T-helper 1 cell treated with Interleukin-12 subunit alpha and Interleukin-12 subunit beta and Interleukin-4 antibody, amounts not matched to agents 30 μg/mL and 1 μg/mL, for 36 hours (primary cell): ENCODE data around the gene TLE5.

Experiments
- H3K27ac Mint-ChIP-seq: one replicate; pipeline ENCODE4 v1.8.0; 2021; ENCODE audit warnings: mild to moderate bottlenecking, mixed read lengths
- H3K27me3 Mint-ChIP-seq: one replicate; pipeline ENCODE4 v1.8.0; 2021; ENCODE audit warnings: low read depth, mixed read lengths
- H3K36me3 Mint-ChIP-seq: one replicate; pipeline ENCODE4 v1.8.0; 2021; ENCODE audit warnings: low read depth, mixed read lengths
- H3K4me1 Mint-ChIP-seq: one replicate; pipeline ENCODE4 v1.8.0; 2021; ENCODE audit warnings: low read depth, mixed read lengths
- H3K4me3 Mint-ChIP-seq: one replicate; pipeline ENCODE4 v1.8.0; 2021; ENCODE audit warnings: mild to moderate bottlenecking, moderate library complexity, mixed read lengths
- H3K9me3 Mint-ChIP-seq: one replicate; pipeline ENCODE4 v1.8.0; 2021; ENCODE audit warnings: mixed read lengths

The TLE5 gene

DNA sequence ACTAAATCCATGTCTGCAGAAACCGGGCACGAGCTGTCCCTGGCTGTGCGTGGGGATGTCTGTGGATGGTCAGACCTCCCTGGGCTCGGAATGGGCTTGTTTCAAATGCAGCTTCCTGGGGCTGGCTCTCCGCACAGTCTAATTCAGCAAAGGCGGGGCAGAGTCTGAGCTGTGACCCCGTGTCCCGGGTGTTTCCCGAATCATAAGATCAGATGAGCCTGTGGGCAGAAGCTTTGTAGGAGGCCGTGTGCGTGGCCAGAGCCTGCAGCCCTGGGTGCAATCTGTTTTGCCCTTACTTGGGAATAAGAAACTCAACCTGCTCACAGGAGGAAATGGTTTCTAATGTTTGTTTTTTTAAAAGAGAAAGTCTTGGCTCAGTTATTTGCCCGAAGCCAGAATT is 18.0 kb upstream of the TLE5 start:
- Mint-ChIP-seq H3K36me3 (no peaks in the 10 kb centered on the region), H3K4me1 (peaks cover 3% of the 10 kb centered on the region), H3K27ac (no peak overlapping the region), H3K4me3 (no peak overlapping the region), H3K9me3 (no peaks in the 10 kb centered on the region), H3K27me3 (no peaks in the 10 kb centered on the region)

DNA sequence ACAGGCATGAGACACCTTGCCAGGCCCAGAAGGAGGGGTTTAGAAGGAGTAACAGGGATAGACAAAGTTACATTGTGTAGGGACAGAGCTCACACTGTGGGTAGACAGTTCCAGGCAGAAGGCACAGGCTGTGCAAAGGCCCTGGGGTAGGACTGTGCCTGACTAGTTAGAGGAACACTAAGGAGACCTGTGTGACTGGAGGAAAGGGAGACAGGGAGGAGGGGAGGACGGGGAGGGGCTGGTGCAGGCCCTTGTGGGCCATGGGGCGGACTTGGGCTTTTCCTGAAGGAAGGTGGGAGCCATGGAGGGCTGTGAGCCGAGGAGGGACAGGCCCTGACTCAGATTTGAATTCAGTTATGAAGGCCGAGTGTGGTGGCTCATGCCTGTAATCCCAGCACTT is 17.3 kb upstream of the TLE5 start:
- Mint-ChIP-seq H3K27me3 (no peaks in the 10 kb centered on the region), H3K4me3 (no peak overlapping the region), H3K9me3 (no peaks in the 10 kb centered on the region), H3K27ac (no peak overlapping the region), H3K4me1 (peaks cover 3% of the 10 kb centered on the region), H3K36me3 (no peaks in the 10 kb centered on the region)

DNA sequence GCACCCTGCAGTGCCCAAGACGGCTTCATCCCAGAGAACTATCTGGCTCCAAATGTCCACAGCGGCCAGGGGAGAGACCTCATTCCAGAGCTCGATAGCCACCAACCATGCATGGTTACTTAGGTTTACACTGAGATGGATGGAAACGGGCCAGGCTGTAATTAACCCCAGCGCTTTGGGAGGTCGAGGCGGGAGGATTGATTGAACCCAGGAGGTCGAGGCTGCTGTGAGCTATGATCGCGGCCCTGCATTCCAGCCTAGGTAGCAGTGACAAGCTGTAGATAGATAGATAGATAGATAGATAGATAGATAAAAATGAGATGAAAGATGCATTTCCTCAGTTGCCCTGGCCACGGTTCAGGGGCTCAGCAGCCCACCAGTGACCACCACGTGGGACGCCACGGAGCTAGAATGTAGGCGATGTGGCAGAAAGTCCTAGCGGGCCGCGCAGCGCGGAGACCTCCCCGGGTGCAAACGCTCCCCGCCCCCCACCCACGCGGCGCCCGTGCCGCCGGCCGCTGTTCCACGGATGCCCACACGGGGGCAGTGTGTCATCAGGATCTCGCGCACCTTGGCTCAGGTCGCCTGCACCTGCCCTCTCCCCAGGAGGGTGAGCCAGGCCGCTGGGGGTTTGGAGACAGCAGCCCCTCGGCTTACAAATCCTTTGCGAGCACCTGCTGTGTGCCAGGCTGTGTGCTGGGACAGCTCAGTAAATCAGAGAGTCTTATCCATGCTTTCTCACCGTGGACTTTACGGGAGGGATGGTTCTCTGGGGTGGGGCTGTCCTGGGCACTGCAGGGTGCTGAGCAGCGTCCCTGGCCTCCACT is 13.5 kb upstream of the TLE5 start:
- Mint-ChIP-seq H3K36me3 (no peaks in the 10 kb centered on the region), H3K27me3 (no peaks in the 10 kb centered on the region), H3K4me1 (peaks cover 3% of the 10 kb centered on the region), H3K9me3 (no peaks in the 10 kb centered on the region), H3K4me3 (no peak overlapping the region), H3K27ac (no peak overlapping the region)

DNA sequence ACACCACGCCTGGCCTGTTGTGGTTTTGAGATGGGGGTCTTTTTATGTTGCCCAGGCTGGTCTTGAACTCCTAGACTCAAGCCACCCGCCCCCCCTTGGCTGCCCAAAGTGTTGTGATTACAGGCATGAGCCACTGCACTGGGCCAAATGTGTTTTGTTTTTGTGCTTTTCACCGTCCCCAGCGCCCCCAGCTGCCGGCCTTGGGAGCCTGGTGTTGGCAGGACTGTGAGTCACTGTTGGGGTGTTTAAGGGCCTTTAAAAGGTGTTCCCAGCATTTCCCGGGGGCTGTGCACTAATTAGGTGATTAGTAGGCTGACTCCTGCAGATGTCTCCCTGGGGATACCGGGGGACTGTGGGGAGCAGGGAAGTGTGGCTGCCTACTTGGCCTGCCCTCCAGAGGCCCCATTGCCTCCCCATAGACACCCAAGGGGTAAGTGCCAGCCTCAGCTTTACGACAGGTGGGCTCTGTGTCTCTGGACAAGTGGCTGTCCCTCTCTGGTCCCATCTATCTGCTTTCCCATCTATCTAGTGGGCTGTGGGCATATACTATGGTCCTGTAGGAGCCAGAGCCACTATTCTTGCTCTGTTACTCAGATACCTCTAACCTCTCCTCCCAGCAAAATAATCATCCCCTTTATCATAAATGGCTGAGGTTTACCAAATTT is 11.8 kb upstream of the TLE5 start:
- no peak overlapping the region for H3K4me3 Mint-ChIP-seq

DNA sequence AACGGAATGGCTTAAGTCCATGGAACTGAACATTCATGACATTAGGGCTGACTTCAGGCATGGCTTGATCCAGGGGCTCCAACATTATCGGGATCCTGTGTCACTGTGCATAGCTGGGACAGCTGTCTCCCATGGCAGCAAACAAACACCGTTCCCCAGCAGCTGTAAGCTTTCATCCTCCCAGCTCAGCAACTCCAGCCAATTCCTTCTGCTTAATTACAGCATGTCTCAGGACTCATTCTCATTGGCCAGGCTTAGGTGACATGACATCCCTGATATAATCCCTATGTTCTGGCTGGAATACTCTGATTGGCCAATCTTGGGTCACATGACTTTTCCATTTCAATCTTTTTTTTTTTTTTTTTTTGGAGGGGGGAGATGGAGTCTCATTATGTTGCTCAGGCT is 10.9 kb upstream of the TLE5 start:
- Mint-ChIP-seq H3K27me3 (no peaks in the 10 kb centered on the region), H3K36me3 (no peaks in the 10 kb centered on the region), H3K4me3 (no peak overlapping the region), H3K9me3 (no peaks in the 10 kb centered on the region), H3K4me1 (peaks cover 3% of the 10 kb centered on the region), H3K27ac (no peak overlapping the region)

More for the DNA sequence above, 11.8 kb upstream of the TLE5 start:
- H3K27me3 Mint-ChIP-seq = no peaks in the 10 kb centered on the region
- peaks cover 3% of the 10 kb centered on the region for H3K4me1 Mint-ChIP-seq
- H3K27ac Mint-ChIP-seq = no peak overlapping the region
- no peaks in the 10 kb centered on the region for H3K36me3 Mint-ChIP-seq
- H3K9me3 Mint-ChIP-seq = no peaks in the 10 kb centered on the region

DNA sequence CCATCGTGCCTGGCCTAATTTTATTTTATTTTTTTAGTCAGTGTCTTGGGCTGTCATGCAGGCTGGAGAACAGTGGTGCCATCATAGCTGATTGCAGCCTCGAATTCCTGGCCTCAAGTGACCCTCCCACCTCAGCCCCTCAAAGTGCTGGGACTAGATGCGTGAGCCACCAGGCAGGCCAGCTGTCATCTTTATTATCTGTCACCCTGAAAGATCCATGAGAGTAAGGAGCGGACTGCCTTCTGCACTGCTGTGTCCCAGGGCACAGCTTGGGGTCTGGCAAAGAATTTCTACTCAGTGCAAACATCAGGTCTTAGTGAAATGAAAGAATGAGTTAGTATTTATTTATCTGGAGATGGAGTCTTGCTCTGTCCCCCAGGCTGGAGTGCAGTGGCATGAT is 9.5 kb upstream of the TLE5 start:
- Mint-ChIP-seq H3K9me3 (no peaks in the 10 kb centered on the region), H3K4me3 (no peak overlapping the region), H3K27ac (no peak overlapping the region), H3K36me3 (no peaks in the 10 kb centered on the region), H3K27me3 (no peaks in the 10 kb centered on the region), H3K4me1 (peaks cover 3% of the 10 kb centered on the region)

DNA sequence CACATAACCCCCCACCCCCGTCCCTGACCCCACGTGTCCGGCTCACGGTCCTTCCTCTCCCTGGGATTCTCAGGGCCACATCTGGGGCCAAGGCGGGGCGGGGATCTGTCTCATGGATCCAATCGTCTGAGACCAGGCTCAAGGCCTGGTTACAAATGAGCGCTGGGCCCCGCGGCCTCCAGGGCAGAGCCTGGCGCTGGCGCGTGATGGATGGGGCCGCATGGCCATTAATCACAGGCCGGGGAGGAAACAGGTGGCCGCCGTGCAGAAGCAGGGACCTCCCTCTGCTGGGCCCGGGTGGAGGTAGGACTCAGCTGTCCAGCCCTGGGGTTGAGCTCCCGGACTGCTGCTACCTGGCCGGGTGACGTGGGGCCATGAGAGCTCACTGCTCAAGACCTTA is 5.8 kb upstream of the TLE5 start:
- no peak overlapping the region for H3K27ac Mint-ChIP-seq
- no peaks in the 10 kb centered on the region for H3K9me3 Mint-ChIP-seq
- H3K27me3 Mint-ChIP-seq = no peaks in the 10 kb centered on the region
- H3K36me3 Mint-ChIP-seq = no peaks in the 10 kb centered on the region
- no peak overlapping the region for H3K4me3 Mint-ChIP-seq
- H3K4me1 Mint-ChIP-seq = peaks cover 2% of the 10 kb centered on the region

DNA sequence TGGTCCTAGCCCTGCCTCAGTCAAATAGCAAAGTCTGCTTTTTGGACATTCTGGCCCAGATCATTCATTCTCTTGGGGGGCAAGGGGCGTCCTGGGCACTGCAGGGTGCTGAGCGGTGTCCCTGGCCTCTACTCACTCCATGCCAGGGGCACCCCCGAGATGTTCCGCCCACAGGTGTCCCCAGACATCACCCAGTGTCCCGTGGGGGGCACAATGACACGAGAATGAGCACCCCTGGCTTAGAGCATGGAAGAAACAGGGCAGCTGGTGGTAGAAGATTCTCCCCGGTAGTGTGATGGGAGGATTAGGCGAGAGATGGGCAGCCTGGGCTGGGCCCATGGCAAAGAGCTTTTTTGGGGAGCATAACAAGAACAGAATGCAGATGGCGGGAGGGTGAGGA is 5.3 kb upstream of the TLE5 start:
- Mint-ChIP-seq H3K9me3 (no peaks in the 10 kb centered on the region), H3K4me1 (peaks cover 4% of the 10 kb centered on the region), H3K27ac (no peak overlapping the region), H3K27me3 (no peaks in the 10 kb centered on the region), H3K4me3 (no peak overlapping the region), H3K36me3 (no peaks in the 10 kb centered on the region)

DNA sequence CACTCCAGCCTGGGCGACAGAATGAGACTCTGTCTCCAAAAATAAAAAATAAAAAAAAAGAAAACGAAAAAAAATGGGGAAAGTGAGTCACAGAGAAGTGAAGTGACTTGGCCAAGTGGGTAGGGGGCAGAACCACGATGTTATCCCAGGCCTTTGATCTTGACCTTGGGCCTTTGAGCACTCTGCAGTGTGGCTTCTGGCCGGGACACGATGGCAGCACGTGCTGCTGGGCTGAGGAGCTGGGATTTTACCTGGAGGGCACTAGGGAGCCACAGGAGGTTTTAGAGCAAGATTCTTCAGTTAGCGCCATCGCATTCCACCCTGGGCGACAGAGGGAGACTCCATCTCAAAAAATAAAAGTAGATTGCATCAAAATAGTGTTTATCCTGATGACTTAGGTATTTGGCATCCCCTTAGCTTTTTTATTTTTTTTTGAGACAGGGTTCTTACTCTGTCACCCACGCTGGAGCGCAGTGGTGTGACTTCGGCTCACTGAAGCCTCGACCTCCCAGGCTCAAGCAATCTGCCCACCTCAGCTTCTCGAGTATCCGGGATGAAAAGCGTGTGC is 4.3 kb upstream of the TLE5 start:
- H3K4me3 Mint-ChIP-seq = no peak overlapping the region
- no peak overlapping the region for H3K27ac Mint-ChIP-seq
- no peaks in the 10 kb centered on the region for H3K36me3 Mint-ChIP-seq
- no peaks in the 10 kb centered on the region for H3K27me3 Mint-ChIP-seq
- H3K4me1 Mint-ChIP-seq = peaks cover 4% of the 10 kb centered on the region
- no peaks in the 10 kb centered on the region for H3K9me3 Mint-ChIP-seq

DNA sequence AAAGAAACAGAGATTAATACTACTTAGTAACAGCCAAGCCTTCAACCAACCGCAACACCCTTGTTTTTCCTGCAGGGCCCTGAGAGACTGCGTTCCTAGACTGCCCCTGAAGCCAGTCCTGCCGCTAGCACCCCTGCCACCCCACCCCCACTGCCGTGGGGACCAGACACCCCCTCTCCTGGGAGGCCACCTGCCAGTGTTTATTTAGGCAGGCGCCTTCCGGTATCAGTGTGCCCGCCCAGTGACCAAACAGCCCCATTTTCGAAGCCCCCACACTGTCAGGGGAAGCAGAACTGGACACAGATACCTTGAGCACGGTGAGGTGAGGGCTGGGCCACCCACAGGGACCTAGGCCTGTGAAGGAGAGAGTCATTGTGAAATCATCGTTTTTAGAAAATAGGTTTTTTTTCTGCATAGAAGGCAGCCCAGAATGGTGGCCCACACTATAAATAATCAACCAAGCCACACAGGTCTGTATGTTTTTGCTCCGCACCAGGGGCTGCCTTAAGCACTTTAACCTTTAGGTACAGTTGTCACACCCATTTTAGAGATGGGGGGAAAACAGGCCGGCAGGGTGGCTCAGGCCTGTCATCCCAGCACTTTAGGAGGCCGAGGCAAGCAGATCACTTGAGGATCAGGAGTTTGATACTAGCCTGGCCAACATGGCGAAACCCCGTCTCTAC is 3.5 kb upstream of the TLE5 start:
- H3K36me3 Mint-ChIP-seq = peaks cover 2% of the 10 kb centered on the region
- H3K4me1 Mint-ChIP-seq = peaks cover 7% of the 10 kb centered on the region
- no peaks in the 10 kb centered on the region for H3K27me3 Mint-ChIP-seq
- no peak overlapping the region for H3K4me3 Mint-ChIP-seq
- no peak overlapping the region for H3K27ac Mint-ChIP-seq
- no peaks in the 10 kb centered on the region for H3K9me3 Mint-ChIP-seq

DNA sequence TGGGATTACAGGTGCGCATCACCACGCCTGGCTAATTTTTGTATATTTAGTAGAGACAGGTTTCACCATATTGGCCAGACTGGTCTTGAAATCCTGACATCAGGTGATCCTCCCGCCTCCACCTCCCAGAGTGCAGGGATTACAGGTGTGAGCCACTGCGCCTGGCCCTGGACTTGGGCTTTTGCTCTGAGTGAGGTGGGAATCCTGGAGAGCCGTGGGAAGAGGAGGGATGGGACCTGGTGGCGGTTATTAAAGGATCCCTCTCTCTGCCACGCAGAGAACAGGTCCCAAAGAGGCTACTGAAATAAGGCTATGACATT is 1.7 kb upstream of the TLE5 start:
- peak overlapping the region; percentile 88 for H3K4me3 Mint-ChIP-seq
- H3K27me3 Mint-ChIP-seq = no peaks in the 10 kb centered on the region
- H3K36me3 Mint-ChIP-seq = peaks cover 10% of the 10 kb centered on the region
- H3K9me3 Mint-ChIP-seq = no peaks in the 10 kb centered on the region
- peaks cover 17% of the 10 kb centered on the region for H3K4me1 Mint-ChIP-seq
- H3K27ac Mint-ChIP-seq = peak overlapping the region; percentile 36

DNA sequence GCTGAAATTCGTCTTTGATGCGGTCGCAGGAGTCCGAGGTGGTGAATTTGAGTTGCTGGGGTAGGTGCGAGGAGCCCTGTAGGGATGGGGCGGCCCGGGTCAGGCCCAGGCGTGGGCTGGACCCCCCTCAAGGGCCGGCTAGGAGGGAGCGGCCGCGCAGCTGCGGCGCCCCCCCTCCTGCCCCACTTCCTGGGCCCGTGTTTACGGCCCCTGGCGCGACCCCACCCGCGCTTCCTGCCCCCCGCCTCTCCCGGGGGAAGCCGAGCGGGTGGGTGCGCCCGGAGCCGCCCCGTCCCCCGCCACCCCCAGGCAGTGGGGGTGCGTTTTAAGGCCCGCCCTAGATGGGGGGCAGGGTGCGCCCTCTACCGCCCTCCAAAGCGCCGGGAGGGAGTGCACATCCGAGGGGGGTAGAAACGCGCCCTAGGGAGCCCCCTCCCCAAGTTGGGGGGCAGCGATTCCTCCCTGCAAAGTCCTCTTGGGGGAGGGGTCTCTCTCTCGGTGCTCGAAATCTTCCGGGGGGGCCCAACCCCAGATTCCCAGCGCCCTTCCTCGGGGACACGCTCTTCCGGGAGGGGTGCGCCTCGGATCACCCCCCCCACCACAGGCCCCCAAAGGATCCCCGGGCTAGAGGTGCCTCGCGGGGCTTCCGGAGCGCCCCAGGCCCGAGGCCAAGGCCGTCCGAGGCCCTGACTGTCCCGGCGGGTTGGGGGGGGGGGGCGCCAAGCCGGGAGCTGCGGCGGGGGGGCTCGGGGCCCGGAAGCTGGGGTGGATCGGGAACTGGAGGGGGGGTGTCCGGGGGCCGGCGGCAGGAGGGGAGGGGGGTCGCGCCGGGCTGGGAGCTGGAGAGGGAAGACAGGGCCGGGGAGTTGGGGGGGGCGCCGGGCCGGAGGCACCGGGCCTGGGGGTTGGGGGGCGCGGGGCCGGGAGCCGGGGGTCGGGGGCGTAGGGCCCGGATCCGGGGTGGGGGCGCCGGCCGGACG is 823 bp downstream of the TLE5 start:
- peaks cover 25% of the 10 kb centered on the region for H3K4me1 Mint-ChIP-seq
- H3K9me3 Mint-ChIP-seq = no peaks in the 10 kb centered on the region
- peak overlapping the region; percentile 91 for H3K27ac Mint-ChIP-seq
- H3K27me3 Mint-ChIP-seq = no peaks in the 10 kb centered on the region
- H3K4me3 Mint-ChIP-seq = peak overlapping the region; percentile 91
- H3K36me3 Mint-ChIP-seq = peaks cover 24% of the 10 kb centered on the region

DNA sequence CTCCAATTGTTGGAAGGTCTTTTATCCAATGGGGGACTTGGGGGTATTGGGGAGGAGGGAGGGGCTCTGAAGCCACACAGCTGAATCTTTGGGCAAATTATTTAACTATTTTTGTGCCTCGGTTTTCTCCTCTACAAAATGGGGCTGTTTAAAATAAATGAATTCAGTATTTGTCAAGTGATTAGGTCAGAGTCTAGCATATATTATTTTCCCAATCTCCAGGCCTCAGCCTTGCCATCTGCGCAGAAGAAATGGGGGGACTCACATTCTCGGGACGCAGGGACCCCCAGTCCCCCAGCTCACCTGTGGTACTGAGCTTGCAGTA is 1.5 kb downstream of the TLE5 start:
- H3K9me3 Mint-ChIP-seq = no peaks in the 10 kb centered on the region
- H3K4me3 Mint-ChIP-seq = peak overlapping the region; percentile 91
- H3K27ac Mint-ChIP-seq = peak overlapping the region; percentile 91
- peaks cover 25% of the 10 kb centered on the region for H3K4me1 Mint-ChIP-seq
- H3K36me3 Mint-ChIP-seq = peaks cover 24% of the 10 kb centered on the region
- H3K27me3 Mint-ChIP-seq = no peaks in the 10 kb centered on the region

DNA sequence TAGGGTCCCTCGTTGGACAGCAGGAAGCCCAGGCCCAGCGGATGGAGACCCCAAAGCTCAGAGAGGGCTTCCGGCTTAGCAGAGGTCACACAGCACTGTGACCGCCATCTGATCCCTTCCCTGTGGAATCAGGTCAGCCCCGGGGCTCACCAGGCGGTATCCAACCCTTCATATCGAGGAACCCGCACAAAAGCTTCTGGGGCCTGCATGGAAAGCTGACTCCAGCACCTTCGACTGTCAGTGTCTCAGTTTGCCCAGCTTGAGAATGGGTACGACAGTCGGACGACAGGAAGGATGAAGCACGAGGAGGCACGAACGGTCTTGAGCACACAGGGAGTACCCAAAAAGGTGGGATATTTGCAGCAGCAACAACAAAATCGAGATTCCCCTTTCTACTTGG is 2.6 kb downstream of the TLE5 start:
- Mint-ChIP-seq H3K36me3 (peaks cover 31% of the 10 kb centered on the region), H3K4me1 (peaks cover 30% of the 10 kb centered on the region), H3K9me3 (no peaks in the 10 kb centered on the region), H3K27ac (peak overlapping the region; percentile 31), H3K27me3 (no peaks in the 10 kb centered on the region), H3K4me3 (peak overlapping the region; percentile 44)
